ENCODE measurements around the gene TRIM33.
"Not testable (repeated sequence)": the region's sequence is repeated elsewhere in the genome, so short reads cannot be mapped to it uniquely, and the experiment has no call there.

Gene TRIM33

GRCh38 chr1:114390361-114390760 is 120.6 kb downstream of the TRIM33 start:
- no peak for DNase-seq

- no peak for DNase-seq
These were observed 122.5 kb downstream of the TRIM33 start for GRCh38 chr1:114388432-114389003.

- DNase-seq, result not testable (repeated sequence)
These were observed 123.4 kb downstream of the TRIM33 start for GRCh38 chr1:114387585-114387984.

GRCh38 chr1:114387010-114387360 is 124.0 kb downstream of the TRIM33 start:
- no peak for DNase-seq

GRCh38 chr1:114386129-114387009 is 124.6 kb downstream of the TRIM33 start:
- no peak for DNase-seq

GRCh38 chr1:114384922-114385321 is 126.1 kb downstream of the TRIM33 start:
- no peak for DNase-seq

- no peak for DNase-seq
These were observed 131.0 kb downstream of the TRIM33 start for GRCh38 chr1:114379987-114380386.

GRCh38 chr1:114379358-114379757 is 131.6 kb downstream of the TRIM33 start:
- DNase-seq, result no peak

GRCh38 chr1:114377356-114377755 is 133.6 kb downstream of the TRIM33 start:
- DNase-seq, result no peak

- DNase-seq, result no peak
These were observed 141.1 kb downstream of the TRIM33 start for GRCh38 chr1:114369930-114370329.

GRCh38 chr1:114369266-114369919 is 141.6 kb downstream of the TRIM33 start:
- DNase-seq, result not testable (repeated sequence)

GRCh38 chr1:114368560-114369255 is 142.3 kb downstream of the TRIM33 start:
- no peak for DNase-seq

GRCh38 chr1:114367810-114368209 is 143.2 kb downstream of the TRIM33 start:
- no peak for DNase-seq

GRCh38 chr1:114363230-114363629 is 147.8 kb downstream of the TRIM33 start:
- DNase-seq, result not testable (repeated sequence)

- no peak for DNase-seq
These were observed 151.2 kb downstream of the TRIM33 start for GRCh38 chr1:114359791-114360190.

GRCh38 chr1:114355240-114355639 is 155.8 kb downstream of the TRIM33 start:
- no peak for DNase-seq

GRCh38 chr1:114353262-114353661 is 157.7 kb downstream of the TRIM33 start:
- DNase-seq, result no peak

- DNase-seq, result no peak
These were observed 158.2 kb downstream of the TRIM33 start for GRCh38 chr1:114352797-114353196.

GRCh38 chr1:114350731-114351445 is 160.1 kb downstream of the TRIM33 start:
- no peak for DNase-seq

GRCh38 chr1:114349891-114350605 is 161.0 kb downstream of the TRIM33 start:
- DNase-seq, result no peak

- DNase-seq, result no peak
These were observed 163.4 kb downstream of the TRIM33 start for GRCh38 chr1:114347431-114348209.
